Trophoblast cell (in vitro differentiated cells and primary cell): Measurements from ENCODE around the gene LRBA.

Experiments used
- DNase-seq, 2 donors: peaks; one replicate each; pipeline ENCODE4 v3.0.0-alpha.2; 2016
- H2AFZ ChIP-seq: 2 replicates; pipeline ENCODE4 v1.6.1; 2013; ENCODE audit warnings: low read length, moderate library complexity, mild to moderate bottlenecking; ENCODE audit not compliant: insufficient read depth, poor library complexity
- H2AK5ac ChIP-seq: 2 replicates; pipeline ENCODE4 v1.6.1; 2013; ENCODE audit warnings: mild to moderate bottlenecking, low read length
- H2BK120ac ChIP-seq: 2 replicates; pipeline ENCODE4 v1.6.1; 2013; ENCODE audit warnings: low read length, mild to moderate bottlenecking, moderate library complexity; ENCODE audit not compliant: insufficient read depth, poor library complexity
- H2BK12ac ChIP-seq: 2 replicates; pipeline ENCODE4 v1.6.1; 2013; ENCODE audit warnings: mild to moderate bottlenecking, low read length, moderate library complexity
- H2BK5ac ChIP-seq: 2 replicates; pipeline ENCODE4 v1.6.1; 2013; ENCODE audit warnings: low read length, low read depth, moderate library complexity, mild to moderate bottlenecking; ENCODE audit not compliant: poor library complexity
- H3K14ac ChIP-seq: 2 replicates; pipeline ENCODE4 v1.6.1; 2013; ENCODE audit warnings: mild to moderate bottlenecking, low read length
- H3K18ac ChIP-seq: 2 replicates; pipeline ENCODE4 v1.6.1; 2013; ENCODE audit warnings: mild to moderate bottlenecking, low read length
- H3K23ac ChIP-seq: 2 replicates; pipeline ENCODE4 v1.6.1; 2013; ENCODE audit warnings: low read length
- H3K27ac ChIP-seq: 2 replicates; pipeline ENCODE4 v1.5.1; 2013; ENCODE audit warnings: low read depth, mild to moderate bottlenecking, inconsistent platforms, low read length, moderate library complexity
- H3K27me3 ChIP-seq: 2 replicates; pipeline ENCODE4 v1.6.1; 2013; ENCODE audit warnings: inconsistent platforms, mild to moderate bottlenecking, low read length, moderate library complexity; ENCODE audit not compliant: insufficient read depth
- H3K36me3 ChIP-seq, 2 experiments: 1 replicate in 1 of 2; 2 replicates in 1 of 2; pipeline ENCODE4 v1.6.1; 2013; ENCODE audit warnings: low read length in 2 of 2, mild to moderate bottlenecking in 2 of 2, moderate library complexity in 1 of 2; ENCODE audit not compliant: insufficient read depth in 2 of 2, control insufficient read depth in 1 of 2
- H3K4ac ChIP-seq: 2 replicates; pipeline ENCODE4 v1.6.1; 2013; ENCODE audit warnings: low read depth, mild to moderate bottlenecking, low read length, moderate library complexity
- H3K4me1 ChIP-seq, 2 experiments: 1 replicate in 1 of 2; 2 replicates in 1 of 2; pipeline ENCODE4 v1.6.1; 2013; ENCODE audit warnings: low read length in 2 of 2, mild to moderate bottlenecking in 2 of 2, moderate library complexity in 1 of 2; ENCODE audit not compliant: insufficient read depth in 2 of 2, control insufficient read depth in 1 of 2
- H3K4me2 ChIP-seq: 2 replicates; pipeline ENCODE4 v1.6.1; 2013; ENCODE audit warnings: inconsistent platforms, mild to moderate bottlenecking, low read length, moderate library complexity
- H3K4me3 ChIP-seq: 2 replicates; pipeline ENCODE4 v1.5.1; 2013; ENCODE audit warnings: mild to moderate bottlenecking, low read depth, low read length, inconsistent platforms
- H3K79me1 ChIP-seq: one replicate; pipeline ENCODE4 v1.6.1; 2013; ENCODE audit warnings: low read length
- H3K79me2 ChIP-seq: 2 replicates; pipeline ENCODE4 v1.6.1; 2013; ENCODE audit warnings: low read length, mild to moderate bottlenecking; ENCODE audit not compliant: control insufficient read depth, insufficient read depth, poor library complexity
- H3K9ac ChIP-seq: 2 replicates; pipeline ENCODE4 v1.6.1; 2013; ENCODE audit warnings: mild to moderate bottlenecking, low read length
- H3K9me3 ChIP-seq: 2 replicates; pipeline ENCODE4 v1.6.1; 2013; ENCODE audit warnings: low read depth, mild to moderate bottlenecking, control low read depth, inconsistent platforms, low read length; ENCODE audit not compliant: insufficient read depth
- H4K12ac ChIP-seq: 2 replicates; pipeline ENCODE4 v1.6.1; 2013; ENCODE audit warnings: low read depth, mild to moderate bottlenecking, low read length, moderate library complexity
- H4K8ac ChIP-seq: 2 replicates; pipeline ENCODE4 v1.6.1; 2013; ENCODE audit warnings: low read depth, mild to moderate bottlenecking, low read length, moderate library complexity
- H4K91ac ChIP-seq: one replicate; pipeline ENCODE4 v1.6.1; 2013; ENCODE audit warnings: low read depth, mild to moderate bottlenecking, low read length, moderate library complexity
- WGBS: extraction: QIAGEN DNeasy Blood & Tissue Kit; methylation state at CpG from one replicate; pipeline ENCODE4 v1.1.7; 2013; ENCODE audit warnings: missing lambda C conversion rate; ENCODE audit not compliant: insufficient read length, insufficient coverage; ENCODE audit errors: extremely low coverage; 5-methylcytosine and 5-hydroxymethylcytosine counted together

The LRBA gene

GRCh38 chr4:150853882-150854281 is 161.2 kb downstream of the LRBA start:
- Histone ChIP-seq H3K4me2 (no peak overlapping the region), H3K14ac (no peak overlapping the region), H2AK5ac (no peak overlapping the region), H3K27me3 (no peaks in the 10 kb centered on the region), H2BK12ac (no peak overlapping the region), H3K9ac (no peak overlapping the region), H3K9me3 (no peaks in the 10 kb centered on the region), H3K18ac (no peak overlapping the region), H4K8ac (no peak overlapping the region), H3K79me1 (no peaks in the 10 kb centered on the region), H3K27ac (no peak overlapping the region), H3K79me2 (no peaks in the 10 kb centered on the region), H4K12ac (no peak overlapping the region), H4K91ac (no peak overlapping the region), H3K36me3 (no peaks in the 10 kb centered on the region), H3K23ac (no peak overlapping the region), H2BK120ac (no peak overlapping the region), H2BK5ac (no peak overlapping the region), H3K4ac (no peak overlapping the region), H3K4me3 (no peak overlapping the region), H3K4me1 (no peaks in the 10 kb centered on the region), H2AFZ (no peak overlapping the region)
- no CpG with 5 or more reads among the region's 2 CpGs for WGBS
- DNase-seq: no peak

GRCh38 chr4:150852216-150852615 is 162.9 kb downstream of the LRBA start:
- H3K27me3 ChIP-seq: no peaks in the 10 kb centered on the region
- no peak overlapping the region for H2BK120ac ChIP-seq
- H2BK12ac ChIP-seq: no peak overlapping the region
- H3K27ac ChIP-seq: no peak overlapping the region
- no peak overlapping the region for H3K4ac ChIP-seq
- no peak overlapping the region for H2AK5ac ChIP-seq
- DNase-seq: no peak
- H3K9me3 ChIP-seq: no peaks in the 10 kb centered on the region
- H3K14ac ChIP-seq: no peak overlapping the region
- H3K18ac ChIP-seq: no peak overlapping the region
- H3K23ac ChIP-seq: no peak overlapping the region
- no peak overlapping the region for H2AFZ ChIP-seq
- H3K4me1 ChIP-seq: no peaks in the 10 kb centered on the region
- H3K9ac ChIP-seq: no peak overlapping the region
- H4K91ac ChIP-seq: no peak overlapping the region
- no peaks in the 10 kb centered on the region for H3K79me2 ChIP-seq
- WGBS: no CpG with 5 or more reads among the region's 1 CpG
- H3K36me3 ChIP-seq: peaks cover 0 to 2% of the 10 kb centered on the region in 2 experiments
- no peaks in the 10 kb centered on the region for H3K79me1 ChIP-seq
- no peak overlapping the region for H4K12ac ChIP-seq
- H2BK5ac ChIP-seq: no peak overlapping the region
- no peak overlapping the region for H3K4me3 ChIP-seq
- H3K4me2 ChIP-seq: no peak overlapping the region
- H4K8ac ChIP-seq: no peak overlapping the region

- no peak overlapping the region for H3K27ac ChIP-seq
- no peak overlapping the region for H4K8ac ChIP-seq
- H3K4me2 ChIP-seq: no peak overlapping the region
- H3K79me2 ChIP-seq: no peaks in the 10 kb centered on the region
- no peak overlapping the region for H4K12ac ChIP-seq
- H3K23ac ChIP-seq: no peak overlapping the region
- no peak overlapping the region for H3K9ac ChIP-seq
- no peaks in the 10 kb centered on the region for H3K79me1 ChIP-seq
- H2BK5ac ChIP-seq: no peak overlapping the region
- H2BK12ac ChIP-seq: no peak overlapping the region
- H3K36me3 ChIP-seq: peaks cover 0 to 4% of the 10 kb centered on the region in 2 experiments
- no peak overlapping the region for H2BK120ac ChIP-seq
- H4K91ac ChIP-seq: no peak overlapping the region
- no peak overlapping the region for H3K18ac ChIP-seq
- H3K4ac ChIP-seq: no peak overlapping the region
- no CpG with 5 or more reads among the region's 1 CpG for WGBS
- H3K4me3 ChIP-seq: no peak overlapping the region
- peak in 1 of 2 donors; percentile 38 for DNase-seq
- H3K9me3 ChIP-seq: no peaks in the 10 kb centered on the region
- no peak overlapping the region for H2AK5ac ChIP-seq
- no peak overlapping the region for H2AFZ ChIP-seq
- H3K27me3 ChIP-seq: no peaks in the 10 kb centered on the region
- no peak overlapping the region for H3K14ac ChIP-seq
- H3K4me1 ChIP-seq: no peaks in the 10 kb centered on the region
Observed at GRCh38 chr4:150849016-150849415, 166.1 kb downstream of the LRBA start.

GRCh38 chr4:150828159-150828558 is 186.9 kb downstream of the LRBA start:
- H2BK5ac ChIP-seq: no peak overlapping the region
- no peaks in the 10 kb centered on the region for H3K79me2 ChIP-seq
- H4K8ac ChIP-seq: no peak overlapping the region
- H3K27me3 ChIP-seq: no peaks in the 10 kb centered on the region
- H3K9me3 ChIP-seq: no peaks in the 10 kb centered on the region
- H3K9ac ChIP-seq: no peak overlapping the region
- H2BK12ac ChIP-seq: no peak overlapping the region
- no CpG with 5 or more reads among the region's 8 CpGs for WGBS
- no peak overlapping the region for H2AFZ ChIP-seq
- no peak overlapping the region for H3K4ac ChIP-seq
- H4K91ac ChIP-seq: no peak overlapping the region
- no peaks in the 10 kb centered on the region for H3K79me1 ChIP-seq
- H4K12ac ChIP-seq: no peak overlapping the region
- no peak overlapping the region for H3K18ac ChIP-seq
- no peak overlapping the region for H3K27ac ChIP-seq
- H3K4me1 ChIP-seq: no peaks in the 10 kb centered on the region
- H3K36me3 ChIP-seq: peaks cover 0 to 6% of the 10 kb centered on the region in 2 experiments
- no peak overlapping the region for H3K4me3 ChIP-seq
- DNase-seq: peak; percentile 15 to 41
- no peak overlapping the region for H2BK120ac ChIP-seq
- no peak overlapping the region for H3K14ac ChIP-seq
- no peak overlapping the region for H3K4me2 ChIP-seq
- no peak overlapping the region for H2AK5ac ChIP-seq
- H3K23ac ChIP-seq: no peak overlapping the region
